GM21786 (cell line): ENCODE measurements around the gene PLXNC1.

ENCODE experiments used
- ATAC-seq: cut with Tn5 transposase; IDR thresholded peaks from one replicate; pipeline ENCODE4 v1.9.1; 2021; ENCODE audit not compliant: unreplicated experiment

Gene PLXNC1

DNA sequence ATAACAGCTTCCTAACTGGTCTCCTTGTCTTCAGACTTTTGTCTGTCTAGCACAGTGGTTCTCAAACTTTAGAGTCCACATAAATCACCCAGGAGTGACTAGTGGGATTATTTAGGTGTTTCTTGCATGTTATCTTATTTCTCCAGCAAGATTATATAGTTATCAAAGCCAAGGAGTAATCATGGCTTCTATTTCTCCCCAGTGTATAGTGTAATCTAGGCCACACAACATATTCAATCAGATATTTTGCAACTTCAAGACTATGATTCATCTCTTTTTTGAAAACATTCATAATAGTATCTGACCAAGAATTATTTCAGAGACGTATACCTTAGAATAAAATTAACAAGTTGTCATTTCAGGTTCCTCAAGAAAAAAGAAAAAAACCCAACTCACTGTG, 179.4 kb downstream of the PLXNC1 start:
- no peak for ATAC-seq

DNA sequence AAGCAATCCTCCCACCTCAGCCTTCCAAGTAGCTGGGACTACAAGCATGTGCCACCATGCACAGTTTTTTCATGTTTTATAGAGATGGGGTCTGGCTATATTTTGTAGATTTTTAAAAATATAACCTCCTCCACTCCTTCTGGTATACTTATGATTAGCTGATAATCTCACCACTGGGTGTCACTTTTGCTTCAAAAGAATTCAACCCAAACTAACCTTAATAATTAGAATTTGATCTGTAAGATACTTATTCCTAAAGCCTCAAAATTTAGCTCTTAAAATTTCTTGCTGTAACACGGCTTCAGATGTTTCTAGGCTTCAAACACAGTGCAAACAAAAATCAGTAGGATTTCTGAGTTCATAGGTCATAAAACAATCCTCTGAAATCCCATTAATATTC, 181.0 kb downstream of the PLXNC1 start:
- no peak for ATAC-seq

DNA sequence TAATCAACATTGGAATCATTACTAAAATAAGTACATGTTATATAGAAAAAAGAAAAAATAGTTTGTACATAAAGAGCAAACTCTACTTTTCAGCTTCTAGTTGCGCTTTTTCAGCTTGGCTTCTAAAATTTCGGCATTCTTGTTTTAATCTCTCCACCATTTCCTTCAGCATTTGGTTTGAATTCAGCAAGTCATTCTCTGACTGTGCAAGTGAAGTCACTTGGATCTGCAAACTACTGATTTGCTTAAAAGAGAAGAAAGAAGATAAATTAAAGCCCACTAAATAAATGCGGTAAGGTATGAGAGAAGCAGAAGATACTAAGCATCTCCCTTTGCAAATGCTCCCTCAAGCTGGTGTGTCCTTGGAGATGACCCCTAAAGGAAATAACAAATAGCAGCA, 185.0 kb downstream of the PLXNC1 start:
- no peak for ATAC-seq

- ATAC-seq, result no peak
These were observed 188.0 kb downstream of the PLXNC1 start for GRCh38 chr12:94336211-94336925.

DNA sequence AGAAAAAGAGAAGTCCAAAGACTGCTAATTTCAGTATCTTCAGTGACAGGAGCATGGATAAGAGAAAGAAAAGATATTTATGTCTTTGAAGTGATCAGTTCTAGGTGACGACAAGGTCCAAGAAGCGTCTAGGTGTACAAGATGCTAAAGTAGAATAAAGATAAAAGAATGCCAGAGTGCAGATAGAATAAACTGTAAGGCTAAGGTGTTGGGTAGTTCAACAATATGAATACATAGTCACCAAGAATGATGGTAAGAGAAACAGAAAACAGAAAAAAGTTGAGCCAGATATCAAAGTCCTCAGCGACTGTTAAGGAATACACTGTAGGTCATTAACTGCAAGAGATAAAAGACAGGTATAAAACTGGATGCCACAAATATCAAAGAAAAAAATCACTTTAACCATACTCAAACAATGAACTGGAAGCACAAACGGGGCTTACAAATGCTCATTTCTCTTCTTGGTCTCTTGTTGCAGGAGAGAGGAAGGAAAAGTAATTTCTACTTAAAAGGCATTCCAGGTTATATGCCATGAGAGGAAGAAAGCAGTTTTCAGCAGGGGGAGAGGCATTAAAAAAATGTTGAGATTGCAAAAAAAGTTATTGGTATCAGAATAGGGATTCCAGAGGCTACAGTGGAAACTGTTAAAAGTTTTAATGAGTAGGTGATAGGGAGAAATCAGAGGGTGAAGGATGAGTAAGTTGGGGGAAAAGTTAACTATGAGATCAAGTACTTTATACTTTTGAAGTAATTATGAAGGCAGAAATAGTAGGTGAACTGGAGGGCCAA, 189.8 kb downstream of the PLXNC1 start:
- ATAC-seq, result no peak

- no peak for ATAC-seq
These were observed 192.2 kb downstream of the PLXNC1 start for GRCh38 chr12:94340573-94340972.

GRCh38 chr12:94353130-94353529, 204.8 kb downstream of the PLXNC1 start:
- ATAC-seq, result no peak
